ENCODE measurements around the gene SMTNL2. TPM values are rescaled to one million over a fixed set of nuclear protein-coding genes. Genes with fewer than 3 reads are reported as not detected.

Gene SMTNL2
- total RNA-seq, 1 donor from 2014 or later, result 22.0 TPM

GRCh38 chr17:4657678-4658077 is 73.3 kb downstream of the SMTNL2 start:
- Mint-ChIP-seq H3K36me3 (ENCODE audit: unreplicated experiment) (no peaks in the 10 kb centered on the region), H3K4me1 (ENCODE audit: low read depth, unreplicated experiment) (no peaks in the 10 kb centered on the region), H3K27ac (ENCODE audit: unreplicated experiment) (no peak overlapping the region), H3K27me3 (ENCODE audit: unreplicated experiment) (peaks cover 4% of the 10 kb centered on the region), H3K4me3 (ENCODE audit: unreplicated experiment) (no peak overlapping the region), H3K9me3 (ENCODE audit: unreplicated experiment) (no peaks in the 10 kb centered on the region)
- TF ChIP-seq CTCF (IDR thresholded peaks at IDR 0.05; ENCODE audit: partially characterized antibody, unreplicated experiment), result no peak
- no peak for DNase-seq

Other genes starting within 250 kb of the SMTNL2 start
- 120 TPM for gene UBE2G1, start 217.9 kb upstream of the SMTNL2 start, total RNA-seq (ENCODE audit: unreplicated experiment)
- not detected for gene SPNS3, start 150.6 kb upstream of the SMTNL2 start, total RNA-seq (ENCODE audit: unreplicated experiment)
- 73.0 TPM for gene SPNS2, start 85.6 kb upstream of the SMTNL2 start, total RNA-seq (ENCODE audit: unreplicated experiment)
- gene MYBBP1A, start 29.1 kb upstream of the SMTNL2 start, total RNA-seq (ENCODE audit: unreplicated experiment), result 44.8 TPM
- not detected for gene GGT6, start 24.0 kb upstream of the SMTNL2 start, total RNA-seq (ENCODE audit: unreplicated experiment)
- gene ALOX15, start 57.1 kb downstream of the SMTNL2 start, total RNA-seq (ENCODE audit: unreplicated experiment), result not detected
- 63.7 TPM for gene PELP1, start 119.6 kb downstream of the SMTNL2 start, total RNA-seq (ENCODE audit: unreplicated experiment)
- gene ARRB2, start 126.1 kb downstream of the SMTNL2 start, total RNA-seq (ENCODE audit: unreplicated experiment), result 106 TPM
- 12.5 TPM for gene MED11, start 146.9 kb downstream of the SMTNL2 start, total RNA-seq (ENCODE audit: unreplicated experiment)
- gene ZMYND15, start 155.3 kb downstream of the SMTNL2 start, total RNA-seq (ENCODE audit: unreplicated experiment), result not detected
- not detected for gene CXCL16, start 155.4 kb downstream of the SMTNL2 start, total RNA-seq (ENCODE audit: unreplicated experiment)
- gene TM4SF5, start 187.4 kb downstream of the SMTNL2 start, total RNA-seq (ENCODE audit: unreplicated experiment), result not detected
- gene VMO1, start 201.8 kb downstream of the SMTNL2 start, total RNA-seq (ENCODE audit: unreplicated experiment), result 2.5 TPM
- gene GLTPD2, start 204.4 kb downstream of the SMTNL2 start, total RNA-seq (ENCODE audit: unreplicated experiment), result not detected
- gene PSMB6, start 211.6 kb downstream of the SMTNL2 start, total RNA-seq (ENCODE audit: unreplicated experiment), result 128 TPM
- gene PLD2, start 222.6 kb downstream of the SMTNL2 start, total RNA-seq (ENCODE audit: unreplicated experiment), result 61.4 TPM
- gene MINK1, start 248.8 kb downstream of the SMTNL2 start, total RNA-seq (ENCODE audit: unreplicated experiment), result 130 TPM